Measurements from ENCODE around the gene TMEM255B.

- TF ChIP-seq CTCF (IDR thresholded peaks at IDR 0.05) (no peak), EP300 (IDR thresholded peaks at IDR 0.05) (no peak), POLR2AphosphoS5 (IDR thresholded peaks at IDR 0.05) (no peak), POLR2A (IDR thresholded peaks at IDR 0.05) (no peak)
Measured at GRCh38 chr13:113746671-113747070, 12.4 kb upstream of the TMEM255B start.
